NK-92 (cell line): ENCODE measurements around the gene C1orf50.

Experiments used
- DNase-seq: peaks from one replicate; lab custom pipeline; 2025; ENCODE audit not compliant: unreplicated experiment; lab: John Stamatoyannopoulos, UW

Gene C1orf50

GRCh38 chr1:42758641-42759040 lies 8.4 kb upstream of the C1orf50 start:
- DNase-seq: no peak

GRCh38 chr1:42759114-42759513 lies 7.9 kb upstream of the C1orf50 start:
- no peak for DNase-seq

DNA sequence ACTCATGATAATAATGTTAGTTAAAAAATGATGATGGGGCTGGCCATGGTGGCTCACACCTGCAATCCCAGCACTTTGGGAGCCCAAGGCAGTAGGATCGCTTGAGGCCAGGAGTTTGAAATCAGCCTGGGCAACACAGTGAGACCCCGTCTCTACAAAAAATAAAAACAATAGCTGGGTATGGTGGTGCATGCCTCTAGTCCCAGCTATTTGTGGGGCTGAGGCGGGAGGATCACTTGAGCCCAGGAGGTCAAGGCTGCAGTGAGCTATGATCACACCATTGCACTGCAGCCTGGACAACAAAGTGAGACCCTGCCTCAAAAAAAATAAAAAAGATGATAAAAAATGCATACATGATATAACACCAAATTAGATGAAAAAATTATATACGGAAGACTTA lies 5.5 kb upstream of the C1orf50 start:
- DNase-seq: no peak

DNA sequence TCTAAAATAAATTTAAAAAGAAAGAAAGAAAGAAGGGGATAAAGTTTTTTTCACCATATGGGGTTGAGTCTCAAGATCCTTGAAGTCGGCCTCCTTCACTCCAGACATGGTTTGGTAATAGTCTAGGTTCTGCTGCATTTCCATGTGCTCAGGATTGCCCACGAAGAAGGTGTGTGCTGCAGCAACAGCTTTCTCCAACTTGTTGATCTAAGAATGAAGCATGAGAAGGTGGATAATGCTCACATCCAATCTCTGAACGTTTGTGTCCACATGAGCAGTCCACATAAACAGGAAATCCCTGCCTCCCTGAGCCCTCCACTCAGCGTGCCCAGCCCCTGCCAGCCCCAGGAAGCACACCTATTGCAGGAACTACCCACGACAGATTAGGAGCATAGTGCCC lies 4.8 kb upstream of the C1orf50 start:
- DNase-seq: no peak

DNA sequence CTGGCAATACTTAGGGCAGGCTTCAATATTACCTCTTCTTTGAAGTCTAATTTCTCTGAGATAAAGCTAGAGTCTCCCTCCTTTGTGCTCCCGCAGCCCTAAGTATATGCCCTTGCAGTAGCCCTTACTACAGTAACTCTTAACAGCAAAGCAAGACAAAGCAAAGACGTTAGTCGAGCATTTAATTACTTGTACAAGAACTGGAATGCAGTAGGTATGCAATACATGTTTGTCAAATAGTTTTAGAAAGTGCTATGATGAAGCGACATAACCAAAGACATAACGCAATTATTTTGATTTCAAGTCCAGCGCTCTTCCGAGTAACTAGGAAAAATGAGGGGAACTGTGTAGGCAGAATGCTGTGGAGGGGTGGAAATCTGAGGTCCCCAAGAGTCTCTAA lies 1.8 kb upstream of the C1orf50 start:
- no peak for DNase-seq

DNA sequence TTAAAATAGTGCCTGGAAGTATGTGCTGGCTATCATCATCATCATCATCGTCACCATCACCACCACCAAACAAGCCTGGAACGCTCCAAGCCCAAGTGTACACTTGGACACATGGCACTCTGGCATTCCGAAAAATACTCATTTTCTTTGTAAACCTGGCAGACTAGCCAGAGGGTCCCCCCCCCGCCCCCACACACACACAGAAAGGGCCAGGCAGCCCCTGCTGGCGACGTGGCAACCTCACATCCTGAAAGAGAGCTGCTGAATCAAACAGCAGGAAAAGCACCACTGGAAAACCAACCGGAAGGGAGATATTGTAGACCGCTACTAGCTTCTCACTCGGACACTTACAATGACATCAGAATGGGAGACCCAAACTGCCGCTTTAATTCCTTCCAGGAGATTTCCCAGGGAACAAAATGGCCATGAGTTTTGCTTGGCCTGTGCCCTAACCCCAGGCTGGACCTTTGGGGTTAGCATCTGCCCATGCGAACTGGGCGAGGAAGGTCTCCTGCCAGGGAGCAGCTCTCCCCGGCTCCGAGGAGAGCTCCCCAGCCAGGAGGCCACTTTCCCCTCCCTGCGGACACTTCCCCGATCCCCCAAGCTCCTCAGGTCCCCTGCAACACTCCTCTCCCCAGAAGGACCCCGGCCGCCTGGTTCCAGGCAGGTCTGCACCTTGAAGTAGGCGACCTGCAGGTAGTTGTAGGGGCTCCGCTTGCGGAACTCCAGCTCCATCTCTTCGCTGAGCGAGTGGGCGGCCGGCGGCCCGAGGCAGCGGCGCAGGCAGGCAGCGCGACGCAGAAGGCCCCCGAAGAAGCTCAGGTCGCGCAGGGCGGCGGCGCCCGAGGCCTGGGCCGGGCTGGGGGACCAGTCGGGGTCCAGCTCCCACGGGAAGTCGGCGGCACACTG lies 963 bp upstream of the C1orf50 start:
- DNase-seq: no peak

GRCh38 chr1:42767510-42768000 lies 506 bp downstream of the C1orf50 start:
- DNase-seq: no peak

DNA sequence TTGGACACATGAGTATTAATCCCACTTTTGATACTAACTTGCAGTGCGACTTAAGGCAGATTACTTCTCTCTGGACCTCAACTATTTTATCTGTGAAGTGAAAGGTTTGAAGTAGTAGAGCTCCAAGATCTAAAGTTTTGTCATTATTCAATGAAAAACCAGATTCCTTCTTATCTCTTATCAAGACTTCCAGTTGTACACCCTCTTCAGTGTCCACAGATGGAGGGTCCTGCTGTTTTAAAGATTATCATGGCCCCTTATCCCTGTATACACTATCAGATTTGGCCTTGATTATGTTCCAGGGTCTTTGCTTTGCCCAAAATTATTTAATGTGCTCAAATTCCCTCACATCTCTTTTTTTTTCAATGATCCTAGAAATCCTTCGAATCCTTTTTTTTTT lies 1.1 kb downstream of the C1orf50 start:
- no peak for DNase-seq

GRCh38 chr1:42769811-42770210 lies 2.8 kb downstream of the C1orf50 start:
- DNase-seq: no peak

- DNase-seq: no peak
Measured at GRCh38 chr1:42773420-42773819, 6.4 kb downstream of the C1orf50 start.

DNA sequence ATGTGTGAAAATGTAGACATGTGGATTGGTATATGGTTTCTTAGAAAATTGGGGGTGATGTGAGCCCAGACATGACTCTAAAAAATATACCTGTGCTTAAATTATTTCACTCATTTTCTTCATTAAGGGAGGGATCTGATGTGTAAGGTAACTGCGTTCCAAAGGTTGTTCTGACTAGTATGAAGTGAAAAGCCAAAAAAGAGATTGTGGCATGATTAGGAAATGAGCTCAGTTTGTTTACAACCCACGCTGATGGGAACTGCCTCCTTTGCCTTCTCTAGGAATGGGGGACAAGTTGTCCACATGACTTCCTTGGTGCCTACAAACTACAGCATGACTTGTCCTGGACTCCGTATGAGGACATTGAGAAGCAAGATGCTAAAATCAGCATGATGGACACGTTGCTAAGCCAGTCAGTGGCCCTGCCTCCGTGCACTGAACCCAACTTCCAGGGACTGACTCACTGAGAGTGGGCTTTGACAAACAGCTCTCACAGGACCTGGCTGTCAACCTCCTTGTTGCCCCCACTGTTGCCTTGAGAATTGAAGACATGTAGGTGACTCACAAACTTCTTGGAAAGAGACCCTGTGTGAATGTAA lies 8.0 kb downstream of the C1orf50 start:
- no peak for DNase-seq

- DNase-seq: no peak
Measured at GRCh38 chr1:42776502-42776901, 9.5 kb downstream of the C1orf50 start.

DNA sequence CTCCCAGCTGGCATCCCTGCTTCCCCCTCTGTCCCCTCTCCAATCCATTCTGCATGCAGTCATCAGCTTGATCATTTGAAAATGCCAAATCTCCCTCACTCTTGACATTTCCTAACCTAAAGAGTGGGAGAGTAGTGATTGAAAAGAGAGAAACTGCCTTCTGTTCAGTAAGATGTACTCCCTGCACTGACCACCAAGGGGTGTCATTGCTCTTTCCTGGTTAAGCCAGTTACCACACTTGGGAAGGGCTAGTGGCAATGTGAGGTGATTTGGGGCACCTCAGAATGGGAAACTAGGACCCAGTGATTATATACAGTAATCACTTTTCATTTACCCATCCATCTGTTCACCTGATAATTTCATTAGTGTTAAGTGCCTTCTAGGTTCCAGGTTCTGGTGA lies 10.8 kb downstream of the C1orf50 start:
- DNase-seq: no peak

GRCh38 chr1:42779725-42780124 lies 12.7 kb downstream of the C1orf50 start:
- no peak for DNase-seq

DNA sequence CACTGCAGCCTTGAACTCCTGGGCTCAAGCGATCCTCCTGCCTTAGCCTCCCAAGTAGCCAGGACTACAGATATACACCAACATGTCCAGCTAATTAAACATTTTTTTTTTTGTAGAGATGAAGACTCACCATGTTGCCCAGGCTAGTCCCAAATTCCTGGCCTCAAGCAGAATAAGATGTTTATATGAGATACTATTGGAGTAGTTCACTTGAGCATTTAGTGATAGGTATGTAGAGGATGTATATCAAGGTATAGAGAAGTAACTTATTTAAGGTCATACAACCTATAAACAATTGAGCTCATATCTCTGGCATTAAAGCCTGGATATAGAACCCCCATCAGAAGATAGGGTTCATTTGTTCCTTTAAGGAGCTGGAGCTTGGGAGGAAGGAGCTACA lies 13.1 kb downstream of the C1orf50 start:
- no peak for DNase-seq

- no peak for DNase-seq
Measured at GRCh38 chr1:42783092-42783491, 16.0 kb downstream of the C1orf50 start.

- no peak for DNase-seq
Measured at GRCh38 chr1:42784547-42784945, 17.5 kb downstream of the C1orf50 start.

- DNase-seq: no peak
Measured at GRCh38 chr1:42784946-42785693, 18.1 kb downstream of the C1orf50 start, which contains the start of gene TMEM269. TSS of gene TMEM269 (plus strand) at chr1:42784991. CDS start at chr1:42789894, 4,903 bp downstream.

DNA sequence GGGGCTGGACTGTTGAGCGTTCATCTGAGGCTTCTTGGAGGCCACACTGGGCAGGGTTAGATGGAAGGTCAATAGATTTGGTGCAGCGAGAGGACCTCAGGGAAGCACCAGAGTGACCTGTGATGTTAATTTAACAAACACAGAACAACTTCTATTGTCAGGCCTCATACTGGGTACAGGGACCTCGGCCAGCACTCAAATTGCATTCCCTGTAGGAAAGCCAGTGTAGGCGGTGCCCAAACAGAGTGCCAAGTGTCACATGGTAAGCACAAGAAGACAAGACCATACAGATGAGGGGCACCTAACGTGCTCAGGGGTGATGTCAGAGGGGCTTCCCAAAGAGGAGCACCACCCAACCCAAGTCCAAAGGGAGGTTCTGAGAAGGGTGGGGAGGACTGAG lies 19.0 kb downstream of the C1orf50 start:
- DNase-seq: no peak

GRCh38 chr1:42788021-42788420 lies 21.0 kb downstream of the C1orf50 start:
- DNase-seq: no peak

DNA sequence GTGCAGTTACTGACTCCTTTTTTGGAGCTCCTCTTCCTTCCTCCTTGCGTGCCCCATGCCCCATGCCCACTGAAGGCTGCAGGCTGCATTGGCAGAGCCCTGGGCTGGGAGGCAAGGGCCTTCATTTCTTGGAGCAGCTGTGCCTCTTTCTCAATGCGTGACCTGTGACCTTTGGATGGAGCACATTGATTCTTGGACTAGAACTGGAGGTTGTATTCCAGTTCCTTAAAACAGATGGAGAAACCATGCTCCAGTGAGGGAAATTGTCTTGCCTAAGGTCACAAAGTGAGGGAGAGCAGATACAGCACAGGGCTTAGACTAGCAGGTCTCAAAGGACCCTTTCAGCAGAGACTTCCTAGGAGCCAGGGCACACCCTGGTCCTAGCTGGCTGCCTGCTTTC lies 26.8 kb downstream of the C1orf50 start:
- DNase-seq: no peak

- DNase-seq: no peak
Measured at GRCh38 chr1:42797414-42797813, 30.4 kb downstream of the C1orf50 start.
